WTC11 (cell line): Measurements from ENCODE around the gene PSMG2. TPM values are rescaled to one million over a fixed set of nuclear protein-coding genes. Genes with fewer than 3 reads are reported as not detected.
A peak's percentile ranks its signal among the peaks of the same experiment; 100 is the strongest.

Experiments
- ATAC-seq: fragments of 200-7000 bp; cut with Tn5 transposase; 2 replicates; pipeline ENCODE4 v1.10.0; 2021; ENCODE audit warnings: mild to moderate bottlenecking, moderate library complexity
- CTCF ChIA-PET: fragments of 300-600 bp; sonication (Branson Sonifier 250); formaldehyde crosslinking; loops from one replicate; lab custom pipeline; 2021; ENCODE audit warnings: antibody characterized with exemption; lab: Charles Lee
- POLR2A ChIA-PET: fragments of 350-600 bp; sonication (Branson Sonifier 250); formaldehyde crosslinking; loops from one replicate; lab custom pipeline; 2021; ENCODE audit warnings: antibody characterized with exemption; lab: Charles Lee
- DNase-seq: peaks from one replicate; pipeline ENCODE4 v3.0.0; 2021; ENCODE audit warnings: low spot score
- H3K27ac Mint-ChIP-seq: 2 replicates; pipeline ENCODE4 v1.8.0; 2021; ENCODE audit warnings: mixed read lengths
- H3K27me3 Mint-ChIP-seq: 2 replicates; pipeline ENCODE4 v1.8.0; 2021; ENCODE audit warnings: low read depth, mild to moderate bottlenecking, moderate library complexity, mixed read lengths
- H3K36me3 Mint-ChIP-seq: 2 replicates; pipeline ENCODE4 v1.8.0; 2021; ENCODE audit warnings: mixed read lengths
- H3K4me1 Mint-ChIP-seq: 2 replicates; pipeline ENCODE4 v1.8.0; 2022; ENCODE audit warnings: mixed read lengths
- H3K4me3 Mint-ChIP-seq: 2 replicates; pipeline ENCODE4 v1.8.0; 2021; ENCODE audit warnings: mild to moderate bottlenecking, moderate library complexity, mixed read lengths
- H3K9me3 Mint-ChIP-seq: 2 replicates; pipeline ENCODE4 v1.8.0; 2021; ENCODE audit warnings: mixed read lengths
- AR ChIP-seq: fragments of 250-450 bp; sonication (Bioruptor Pico); IDR thresholded peaks from 2 replicates; pipeline ENCODE4 v1.9.0; 2021; ENCODE audit warnings: mild to moderate bottlenecking
- ESRRA ChIP-seq: sonication (generic); formaldehyde crosslinking; IDR thresholded peaks from 2 replicates; pipeline ENCODE4 v1.8.1; 2022; ENCODE audit warnings: mild to moderate bottlenecking, missing genetic modification reagents, borderline replicate concordance
- PRRX2 ChIP-seq: fragments of 250-450 bp; sonication (Bioruptor Pico); IDR thresholded peaks from 2 replicates; pipeline ENCODE4 v1.8.0; 2021; ENCODE audit warnings: mild to moderate bottlenecking
- RELA ChIP-seq: sonication (generic); formaldehyde crosslinking; IDR thresholded peaks from 2 replicates; pipeline ENCODE4 v1.8.1; 2022; ENCODE audit warnings: missing genetic modification reagents, mild to moderate bottlenecking, borderline replicate concordance
- SOX15 ChIP-seq: fragments of 250-450 bp; sonication (Bioruptor Pico); IDR thresholded peaks from 2 replicates; pipeline ENCODE4 v1.9.0; 2021; ENCODE audit warnings: mild to moderate bottlenecking
- ZBTB21 ChIP-seq: sonication (generic); formaldehyde crosslinking; IDR thresholded peaks from 2 replicates; pipeline ENCODE4 v1.8.1; 2023; ENCODE audit warnings: mild to moderate bottlenecking, missing genetic modification reagents, borderline replicate concordance
- ZBTB43 ChIP-seq: sonication (generic); formaldehyde crosslinking; IDR thresholded peaks from 2 replicates; pipeline ENCODE4 v1.8.1; 2023; ENCODE audit warnings: mild to moderate bottlenecking, missing genetic modification reagents
- ZNF121 ChIP-seq: sonication (generic); formaldehyde crosslinking; IDR thresholded peaks from 2 replicates; pipeline ENCODE4 v1.8.0; 2023; ENCODE audit warnings: missing genetic modification reagents
- ZNF138 ChIP-seq: sonication (generic); formaldehyde crosslinking; conservative IDR thresholded peaks from 2 replicates; pipeline ENCODE4 v1.8.1; 2022; ENCODE audit warnings: mild to moderate bottlenecking, moderate library complexity, missing genetic modification reagents
- ZNF263 ChIP-seq: sonication (generic); formaldehyde crosslinking; IDR thresholded peaks from 2 replicates; pipeline ENCODE4 v1.8.1; 2022; ENCODE audit warnings: low read depth, mild to moderate bottlenecking, moderate library complexity, missing genetic modification reagents
- total RNA-seq: library from RNA; stranded (reverse); gene quantifications from 3 replicates; pipeline ENCODE4 v1.2.3, GENCODE V29; 2021
- TF ChIP-seq, protein P1 (sequence below): sonication (generic); formaldehyde crosslinking; IDR thresholded peaks from 2 replicates; pipeline ENCODE4 v1.8.0; 2023; ENCODE audit warnings: missing genetic modification reagents, mild to moderate bottlenecking, borderline replicate concordance
- TF ChIP-seq, protein P2 (sequence below): sonication (generic); formaldehyde crosslinking; IDR thresholded peaks from 2 replicates; pipeline ENCODE4 v1.8.1; 2023; ENCODE audit warnings: mild to moderate bottlenecking, missing genetic modification reagents

PSMG2 gene
- total RNA-seq, 1 experiment from 2014 or later = 78.9 TPM

GRCh38 chr18:12702221-12703095 is at the start of gene PSMG2, which contains the start of gene CEP76 (continued):
- no peak for TF ChIP-seq PRRX2 (CRISPR knock-in tag)
- TF ChIP-seq ZNF263 (CRISPR knock-in tag) = no peak
- TF ChIP-seq, protein P1, sequence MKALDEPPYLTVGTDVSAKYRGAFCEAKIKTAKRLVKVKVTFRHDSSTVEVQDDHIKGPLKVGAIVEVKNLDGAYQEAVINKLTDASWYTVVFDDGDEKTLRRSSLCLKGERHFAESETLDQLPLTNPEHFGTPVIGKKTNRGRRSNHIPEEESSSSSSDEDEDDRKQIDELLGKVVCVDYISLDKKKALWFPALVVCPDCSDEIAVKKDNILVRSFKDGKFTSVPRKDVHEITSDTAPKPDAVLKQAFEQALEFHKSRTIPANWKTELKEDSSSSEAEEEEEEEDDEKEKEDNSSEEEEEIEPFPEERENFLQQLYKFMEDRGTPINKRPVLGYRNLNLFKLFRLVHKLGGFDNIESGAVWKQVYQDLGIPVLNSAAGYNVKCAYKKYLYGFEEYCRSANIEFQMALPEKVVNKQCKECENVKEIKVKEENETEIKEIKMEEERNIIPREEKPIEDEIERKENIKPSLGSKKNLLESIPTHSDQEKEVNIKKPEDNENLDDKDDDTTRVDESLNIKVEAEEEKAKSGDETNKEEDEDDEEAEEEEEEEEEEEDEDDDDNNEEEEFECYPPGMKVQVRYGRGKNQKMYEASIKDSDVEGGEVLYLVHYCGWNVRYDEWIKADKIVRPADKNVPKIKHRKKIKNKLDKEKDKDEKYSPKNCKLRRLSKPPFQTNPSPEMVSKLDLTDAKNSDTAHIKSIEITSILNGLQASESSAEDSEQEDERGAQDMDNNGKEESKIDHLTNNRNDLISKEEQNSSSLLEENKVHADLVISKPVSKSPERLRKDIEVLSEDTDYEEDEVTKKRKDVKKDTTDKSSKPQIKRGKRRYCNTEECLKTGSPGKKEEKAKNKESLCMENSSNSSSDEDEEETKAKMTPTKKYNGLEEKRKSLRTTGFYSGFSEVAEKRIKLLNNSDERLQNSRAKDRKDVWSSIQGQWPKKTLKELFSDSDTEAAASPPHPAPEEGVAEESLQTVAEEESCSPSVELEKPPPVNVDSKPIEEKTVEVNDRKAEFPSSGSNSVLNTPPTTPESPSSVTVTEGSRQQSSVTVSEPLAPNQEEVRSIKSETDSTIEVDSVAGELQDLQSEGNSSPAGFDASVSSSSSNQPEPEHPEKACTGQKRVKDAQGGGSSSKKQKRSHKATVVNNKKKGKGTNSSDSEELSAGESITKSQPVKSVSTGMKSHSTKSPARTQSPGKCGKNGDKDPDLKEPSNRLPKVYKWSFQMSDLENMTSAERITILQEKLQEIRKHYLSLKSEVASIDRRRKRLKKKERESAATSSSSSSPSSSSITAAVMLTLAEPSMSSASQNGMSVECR (CRISPR knock-in tag) = no peak; the same call in none of the 2 replicates
- no peak for TF ChIP-seq ZBTB21 (CRISPR knock-in tag)
- TF ChIP-seq, protein P2, sequence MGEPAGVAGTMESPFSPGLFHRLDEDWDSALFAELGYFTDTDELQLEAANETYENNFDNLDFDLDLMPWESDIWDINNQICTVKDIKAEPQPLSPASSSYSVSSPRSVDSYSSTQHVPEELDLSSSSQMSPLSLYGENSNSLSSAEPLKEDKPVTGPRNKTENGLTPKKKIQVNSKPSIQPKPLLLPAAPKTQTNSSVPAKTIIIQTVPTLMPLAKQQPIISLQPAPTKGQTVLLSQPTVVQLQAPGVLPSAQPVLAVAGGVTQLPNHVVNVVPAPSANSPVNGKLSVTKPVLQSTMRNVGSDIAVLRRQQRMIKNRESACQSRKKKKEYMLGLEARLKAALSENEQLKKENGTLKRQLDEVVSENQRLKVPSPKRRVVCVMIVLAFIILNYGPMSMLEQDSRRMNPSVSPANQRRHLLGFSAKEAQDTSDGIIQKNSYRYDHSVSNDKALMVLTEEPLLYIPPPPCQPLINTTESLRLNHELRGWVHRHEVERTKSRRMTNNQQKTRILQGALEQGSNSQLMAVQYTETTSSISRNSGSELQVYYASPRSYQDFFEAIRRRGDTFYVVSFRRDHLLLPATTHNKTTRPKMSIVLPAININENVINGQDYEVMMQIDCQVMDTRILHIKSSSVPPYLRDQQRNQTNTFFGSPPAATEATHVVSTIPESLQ = no peak
- TF ChIP-seq RELA (CRISPR knock-in tag) = no peak
- TF ChIP-seq AR (CRISPR knock-in tag) = no peak
- no peak for TF ChIP-seq SOX15
- no peak for TF ChIP-seq ESRRA (CRISPR knock-in tag)
- no peak for TF ChIP-seq ZBTB43 (CRISPR knock-in tag)

GRCh38 chr18:12654971-12655370 is 47.9 kb upstream of the PSMG2 start:
- H3K4me1 Mint-ChIP-seq = peaks cover 54% of the 10 kb centered on the region
- TF ChIP-seq ZNF121 (CRISPR knock-in tag) = peak; percentile 46; the same call in 1 of the 2 replicates
- no peak for TF ChIP-seq ZNF138 (CRISPR knock-in tag)
- H3K27ac Mint-ChIP-seq = no peak overlapping the region
- H3K9me3 Mint-ChIP-seq = no peaks in the 10 kb centered on the region
- ChIA-PET CTCF (interaction anchor here (0.7 kb wide), 1 partner anchor 230 kb away, joined by 3 read pairs; no protein-coding TSS in a partner anchor), POLR2A (no interaction called here)
- H3K36me3 Mint-ChIP-seq = no peaks in the 10 kb centered on the region
- peaks cover 23% of the 10 kb centered on the region for H3K27me3 Mint-ChIP-seq
- ATAC-seq = no peak
- H3K4me3 Mint-ChIP-seq = peak overlapping the region; percentile 8; the same call in 1 of the 2 replicates
- DNase-seq = no peak
